Kidney epithelial cell (primary cell): ENCODE data around the gene PABPC4L. TPM values are rescaled to one million over a fixed set of nuclear protein-coding genes. Genes with fewer than 3 reads are reported as not detected.

Experiments used
- DNase-seq: peaks from one replicate; pipeline ENCODE4 v3.0.0-alpha.2; 2010; ENCODE audit warnings: low read depth
- H3K27me3 ChIP-seq: 2 replicates; pipeline ENCODE4 v1.6.0; 2011; ENCODE audit warnings: low read length; ENCODE audit not compliant: control insufficient read depth, insufficient read depth
- H3K36me3 ChIP-seq: 2 replicates; pipeline ENCODE4 v1.5.1; 2011; ENCODE audit warnings: low read length; ENCODE audit not compliant: control insufficient read depth, insufficient read depth
- H3K4me3 ChIP-seq: 2 replicates; pipeline ENCODE4 v1.5.1; 2011; ENCODE audit warnings: low read depth, mild to moderate bottlenecking, control low read depth, low read length
- CTCF ChIP-seq: IDR thresholded peaks from 2 replicates; pipeline ENCODE4 v1.5.1; 2011; ENCODE audit warnings: mild to moderate bottlenecking, moderate library complexity, low read length, control low read depth, inconsistent platforms; ENCODE audit not compliant: insufficient read depth, poor library complexity, severe bottlenecking
- total RNA-seq: library from RNA; depleted of rRNA; stranded (reverse); fragments of >200 nt; gene quantifications from 2 replicates; pipeline ENCODE4 v1.2.3, GENCODE V29; 2015

The PABPC4L gene
- total RNA-seq, 1 donor from 2014 or later, result 0.75 TPM

GRCh38 chr4:134178706-134179105 lies 22.9 kb downstream of the PABPC4L start:
- no peak for DNase-seq
- Histone ChIP-seq H3K36me3 (no peaks in the 10 kb centered on the region), H3K4me3 (no peak overlapping the region), H3K27me3 (no peaks in the 10 kb centered on the region)
- TF ChIP-seq CTCF, result no peak

DNA sequence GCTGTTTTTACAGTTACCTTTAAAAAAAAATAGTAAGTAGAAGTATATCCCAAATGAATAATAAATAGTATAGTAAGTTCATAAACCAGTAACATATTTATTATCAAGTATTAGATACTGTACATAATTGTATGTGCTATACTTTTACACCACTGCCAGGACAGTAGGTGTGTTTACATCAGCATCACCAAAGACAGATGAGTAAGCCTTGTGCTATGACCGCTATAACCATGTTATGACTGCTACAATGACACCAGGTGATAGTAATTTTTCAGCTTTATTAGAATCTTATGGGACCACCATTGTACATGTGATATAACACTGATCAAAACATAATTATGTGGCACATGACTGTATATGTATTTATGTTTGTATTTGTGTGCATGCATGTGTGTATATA lies 27.3 kb downstream of the PABPC4L start:
- no peak for DNase-seq
- TF ChIP-seq CTCF, result no peak

DNA sequence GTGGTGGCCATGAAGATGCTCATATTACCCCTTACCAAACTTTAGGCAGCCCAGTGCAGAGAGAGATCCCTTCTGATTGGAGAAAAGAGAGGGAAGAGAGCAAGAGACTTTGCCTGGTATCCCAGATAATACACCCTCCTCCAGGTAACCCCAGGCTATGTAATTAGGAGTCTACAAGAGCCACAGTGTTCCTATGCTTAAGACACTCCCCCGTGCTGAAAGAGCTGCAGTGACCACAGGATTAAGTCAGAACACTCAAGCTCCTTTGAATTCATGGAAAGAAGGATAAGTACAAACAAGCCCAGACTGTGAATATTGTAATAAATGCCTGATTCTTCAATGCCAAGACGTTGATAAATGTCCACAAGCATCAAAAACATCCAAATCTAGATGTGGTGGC lies 41.4 kb downstream of the PABPC4L start:
- H3K4me3 ChIP-seq, result no peak overlapping the region
- no peaks in the 10 kb centered on the region for H3K27me3 ChIP-seq
- no peaks in the 10 kb centered on the region for H3K36me3 ChIP-seq
- no peak for TF ChIP-seq CTCF
- DNase-seq, result no peak

More for the DNA sequence above, 27.3 kb downstream of the PABPC4L start:
- Histone ChIP-seq H3K36me3 (no peaks in the 10 kb centered on the region), H3K27me3 (no peaks in the 10 kb centered on the region), H3K4me3 (no peak overlapping the region)

- no peak for TF ChIP-seq CTCF
- Histone ChIP-seq H3K27me3 (no peaks in the 10 kb centered on the region), H3K4me3 (no peak overlapping the region), H3K36me3 (no peaks in the 10 kb centered on the region)
- DNase-seq, result no peak
These were observed 47.5 kb downstream of the PABPC4L start for GRCh38 chr4:134154097-134154496.

DNA sequence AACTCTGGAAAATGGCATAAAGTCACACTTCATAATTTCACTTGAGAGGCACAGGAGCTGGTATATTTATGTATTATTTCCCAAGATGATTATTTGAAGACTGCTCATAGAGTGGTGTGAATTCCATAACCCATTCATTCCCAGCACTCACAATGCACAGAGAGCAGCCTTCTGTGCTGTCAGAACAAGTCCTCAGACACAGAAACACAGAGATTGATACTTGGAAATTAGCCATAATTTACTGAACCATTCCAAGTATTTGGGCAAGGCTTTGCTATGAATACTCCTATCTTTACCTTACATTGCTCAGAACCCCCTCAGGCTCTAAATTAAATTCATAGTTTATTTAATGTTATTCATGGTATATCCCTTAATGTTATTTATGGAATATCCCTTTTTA lies 53.6 kb downstream of the PABPC4L start:
- DNase-seq, result no peak
- no peak for TF ChIP-seq CTCF
- Histone ChIP-seq H3K36me3 (no peaks in the 10 kb centered on the region), H3K4me3 (no peak overlapping the region), H3K27me3 (no peaks in the 10 kb centered on the region)
